HG03520 (cell line): ENCODE results near the gene ANXA4.
"Not testable (repeated sequence)": the region's sequence is repeated elsewhere in the genome, so short reads cannot be mapped to it uniquely, and the experiment has no call there.

ENCODE experiments used
- ATAC-seq: cut with Tn5 transposase; IDR thresholded peaks from one replicate; pipeline ENCODE4 v1.9.1; 2021; ENCODE audit warnings: mild to moderate bottlenecking, moderate library complexity; ENCODE audit not compliant: unreplicated experiment

The ANXA4 gene

DNA sequence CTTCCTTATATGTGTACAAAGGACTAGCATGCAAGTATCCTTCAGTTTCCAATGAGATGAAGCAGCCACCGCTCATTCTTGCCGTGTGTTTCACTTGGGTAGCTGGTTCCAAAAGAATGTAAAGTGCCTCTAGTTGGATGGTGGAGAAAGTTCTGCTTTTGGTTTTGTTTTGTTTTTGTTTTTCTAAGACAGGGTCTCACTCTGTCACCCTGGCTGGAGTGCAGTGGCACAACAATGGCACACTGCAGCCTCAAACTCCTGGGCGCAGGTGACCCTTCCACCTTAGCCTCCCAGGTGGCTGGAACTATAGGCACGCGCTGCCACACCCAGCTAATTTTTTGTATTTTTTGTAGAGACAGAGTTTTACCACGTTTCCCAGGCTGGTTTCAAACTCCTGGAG is 8.3 kb downstream of the ANXA4 start:
- ATAC-seq: no peak

- ATAC-seq: no peak
Observed at GRCh38 chr2:69753659-69754363, 11.9 kb downstream of the ANXA4 start.

DNA sequence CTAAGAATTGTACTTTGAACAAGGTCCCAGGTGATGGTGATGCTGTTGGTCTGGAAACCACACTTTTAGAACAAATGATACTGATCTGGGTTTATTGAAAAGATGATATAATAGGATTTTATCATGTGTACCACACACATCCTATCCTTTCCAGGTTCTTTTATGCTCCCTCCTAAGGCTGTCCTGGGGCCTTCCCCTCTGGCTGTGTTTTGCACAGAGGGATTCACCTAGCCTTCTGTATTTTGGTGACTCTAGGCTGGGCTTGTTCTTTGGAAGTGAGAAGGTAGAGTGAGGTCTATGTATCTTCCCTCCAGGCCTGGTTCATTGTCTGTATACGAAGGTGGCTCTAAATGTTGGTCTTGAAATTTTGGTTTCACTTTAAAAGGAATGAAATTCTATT is 12.7 kb downstream of the ANXA4 start:
- ATAC-seq: no peak

DNA sequence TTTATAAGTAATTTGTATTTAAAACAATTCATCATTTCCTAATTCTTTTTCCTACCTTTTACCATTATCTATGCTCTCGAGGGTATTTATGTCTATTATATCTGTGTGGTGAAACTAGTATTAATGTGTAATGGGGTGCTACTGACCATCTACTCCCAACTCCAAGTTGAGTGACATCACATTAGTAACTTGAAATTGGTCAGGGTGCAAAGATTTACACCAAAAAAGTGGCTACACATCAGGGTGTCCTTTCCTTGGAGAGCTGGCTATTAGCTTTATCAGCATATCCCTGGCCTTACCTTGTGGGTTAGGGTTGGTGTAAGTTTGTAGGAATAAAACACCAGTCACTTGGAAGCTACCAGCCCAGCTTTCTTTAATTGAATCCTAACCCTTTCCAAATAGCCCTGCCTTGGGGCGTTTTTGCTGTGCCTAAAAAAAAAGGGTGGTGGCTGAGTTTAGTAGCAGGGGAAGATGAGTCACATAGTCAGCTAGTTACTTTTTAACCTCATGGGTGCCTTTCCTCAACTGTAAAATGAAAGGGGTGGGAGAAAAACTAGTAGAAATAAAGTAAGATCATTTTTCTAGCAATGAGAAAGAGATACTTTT is 14.0 kb downstream of the ANXA4 start:
- ATAC-seq: no peak

DNA sequence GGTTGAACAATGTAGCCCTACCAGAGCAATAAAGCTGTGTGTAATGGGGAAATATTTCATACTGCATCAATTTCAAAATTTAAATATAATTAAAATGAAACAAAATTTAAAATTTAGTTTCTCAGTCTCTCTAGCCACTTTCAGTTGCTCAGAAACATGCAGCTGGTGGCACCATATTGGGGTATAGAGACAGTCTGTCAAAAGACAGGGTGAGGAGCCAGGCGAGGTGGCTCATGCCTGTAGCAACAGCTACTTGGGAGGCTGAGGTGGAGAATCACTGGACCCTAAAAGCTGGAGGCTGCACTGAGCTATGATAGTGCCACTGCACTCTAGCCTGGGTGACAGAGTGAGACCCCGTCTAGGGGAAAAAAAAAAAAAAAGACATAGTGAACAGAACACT is 20.1 kb downstream of the ANXA4 start:
- ATAC-seq: no peak

- no peak for ATAC-seq
Observed at GRCh38 chr2:69762513-69763494, 20.9 kb downstream of the ANXA4 start.

- ATAC-seq: not testable (repeated sequence)
Observed at GRCh38 chr2:69763831-69764230, 21.9 kb downstream of the ANXA4 start.

- no peak for ATAC-seq
Observed at GRCh38 chr2:69764286-69765095, 22.6 kb downstream of the ANXA4 start.

DNA sequence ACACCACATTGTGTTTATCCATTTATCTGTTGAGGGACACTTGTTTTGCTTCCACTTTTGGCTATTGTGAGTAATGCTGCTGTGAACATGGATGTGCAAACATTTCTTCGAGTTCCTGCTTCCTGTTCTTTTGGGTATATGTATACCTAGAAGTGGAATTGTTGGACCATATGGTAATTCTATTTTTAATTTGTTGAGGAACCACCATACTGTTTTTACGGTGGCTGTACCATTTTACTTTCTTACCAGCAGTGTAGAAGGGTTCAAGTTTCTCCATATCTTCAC is 23.1 kb downstream of the ANXA4 start:
- no peak for ATAC-seq

DNA sequence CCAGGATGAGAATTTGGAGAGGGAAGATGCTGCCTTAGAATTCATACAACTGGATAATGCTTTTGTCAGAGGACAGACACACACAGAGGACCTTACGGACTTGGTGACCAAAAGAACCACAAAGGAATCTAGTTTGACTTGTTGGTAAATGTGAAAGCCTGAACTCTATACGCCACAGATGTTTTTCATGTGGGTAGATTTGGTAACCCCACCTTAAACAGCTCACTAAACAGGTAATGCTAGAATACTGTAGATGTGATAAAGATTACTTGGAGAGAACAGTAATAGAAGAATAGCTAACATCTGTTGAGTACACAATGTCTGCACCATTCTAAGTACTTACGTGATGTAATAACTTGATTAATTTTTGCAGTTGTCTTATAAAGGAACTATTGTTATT is 24.1 kb downstream of the ANXA4 start:
- no peak for ATAC-seq

DNA sequence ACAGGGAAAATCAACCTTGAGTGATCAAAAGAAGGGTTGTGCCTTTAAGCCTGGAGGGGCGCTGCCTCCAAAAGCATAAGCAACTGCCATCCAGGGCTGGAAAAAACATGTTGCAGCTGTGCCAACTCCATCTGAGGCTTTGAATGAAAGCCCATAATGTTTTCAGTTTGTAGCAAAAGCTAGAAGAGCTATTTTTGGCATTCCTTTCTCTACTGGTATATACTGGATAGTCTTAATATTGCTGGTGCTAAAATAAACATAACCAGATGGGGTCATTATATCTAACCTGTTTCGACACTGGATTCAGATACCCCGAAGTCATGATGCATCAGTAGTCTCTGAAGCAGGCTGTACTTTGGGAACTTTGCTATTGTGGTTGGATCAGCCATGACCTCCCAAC is 25.1 kb downstream of the ANXA4 start:
- no peak for ATAC-seq

DNA sequence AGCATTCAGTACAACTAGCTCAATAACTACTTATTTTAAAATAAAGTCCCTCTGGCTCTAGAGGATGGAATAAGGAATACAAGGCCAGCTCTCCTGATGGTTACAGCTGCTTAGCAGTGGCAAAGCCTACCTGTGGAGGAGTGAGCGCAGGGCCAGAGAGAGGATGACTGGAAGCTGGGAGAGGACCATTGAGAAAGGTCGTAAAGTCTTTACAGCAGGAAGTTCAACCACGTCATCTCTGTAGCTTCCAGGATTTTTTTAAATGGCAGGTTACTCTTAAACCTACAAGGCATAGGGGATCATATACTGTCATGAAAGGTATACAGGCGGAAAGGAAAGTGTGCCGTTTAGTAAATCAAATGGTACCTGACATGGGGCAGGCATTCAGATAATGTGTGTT is 26.3 kb downstream of the ANXA4 start:
- no peak for ATAC-seq

- ATAC-seq: no peak
Observed at GRCh38 chr2:69768789-69769188, 26.9 kb downstream of the ANXA4 start.

GRCh38 chr2:69769272-69769671 is 27.3 kb downstream of the ANXA4 start:
- ATAC-seq: no peak

- no peak for ATAC-seq
Observed at GRCh38 chr2:69770193-69770702, 28.3 kb downstream of the ANXA4 start.

GRCh38 chr2:69770747-69771146 is 28.8 kb downstream of the ANXA4 start:
- no peak for ATAC-seq

- no peak for ATAC-seq
Observed at GRCh38 chr2:69771461-69771860, 29.5 kb downstream of the ANXA4 start.

GRCh38 chr2:69773206-69773605 is 31.3 kb downstream of the ANXA4 start:
- no peak for ATAC-seq

DNA sequence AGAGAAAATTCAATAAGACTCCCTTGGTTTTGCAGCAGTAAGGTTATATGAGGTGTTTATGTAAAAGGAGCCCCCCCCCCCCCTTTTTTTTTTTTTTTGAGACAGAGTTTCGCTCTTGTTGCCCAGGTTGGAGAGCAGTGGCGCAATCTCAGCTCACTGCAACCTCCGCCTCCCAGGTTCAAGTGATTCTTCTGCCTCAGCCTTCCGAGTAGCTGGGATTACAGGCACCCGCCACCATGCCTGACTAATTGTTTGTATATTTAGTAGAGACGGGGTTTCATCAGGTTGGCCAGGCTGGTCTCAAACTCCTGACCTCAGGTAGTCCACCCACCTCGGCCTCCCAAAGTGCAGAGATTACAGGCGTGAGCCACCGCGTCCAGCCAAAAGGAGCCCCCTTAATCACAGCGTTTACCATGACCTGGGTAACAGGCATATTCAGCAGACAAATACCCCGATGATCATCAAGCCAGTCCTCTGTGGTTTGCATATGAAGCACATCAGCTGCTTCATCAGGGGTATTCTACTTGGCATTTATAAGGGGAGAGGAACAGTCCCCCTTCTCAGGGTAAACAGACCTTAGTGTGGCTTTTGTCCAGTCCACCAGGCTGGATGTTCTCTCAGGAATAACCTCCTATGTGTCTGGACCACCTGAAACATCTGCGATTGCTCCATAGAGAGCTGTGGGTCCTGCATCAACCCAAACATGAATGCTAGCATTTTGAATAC is 32.5 kb downstream of the ANXA4 start:
- ATAC-seq: not testable (repeated sequence)
